AG09319 (cell line): Measurements from ENCODE around the gene ALDH2.
"Not testable (repeated sequence)": the region's sequence is repeated elsewhere in the genome, so short reads cannot be mapped to it uniquely, and the experiment has no call there.

Experiments
- DNase-seq: peaks from one replicate; pipeline ENCODE4 v3.0.0-alpha.2; 2010; ENCODE audit warnings: low read depth; ENCODE audit errors: extremely low read depth
- TF ChIP-seq, protein P1 (sequence below): IDR thresholded peaks from 2 replicates; pipeline ENCODE4 v1.5.1; 2011; ENCODE audit warnings: low read depth, mild to moderate bottlenecking, inconsistent platforms, low read length, moderate library complexity

The ALDH2 gene

DNA sequence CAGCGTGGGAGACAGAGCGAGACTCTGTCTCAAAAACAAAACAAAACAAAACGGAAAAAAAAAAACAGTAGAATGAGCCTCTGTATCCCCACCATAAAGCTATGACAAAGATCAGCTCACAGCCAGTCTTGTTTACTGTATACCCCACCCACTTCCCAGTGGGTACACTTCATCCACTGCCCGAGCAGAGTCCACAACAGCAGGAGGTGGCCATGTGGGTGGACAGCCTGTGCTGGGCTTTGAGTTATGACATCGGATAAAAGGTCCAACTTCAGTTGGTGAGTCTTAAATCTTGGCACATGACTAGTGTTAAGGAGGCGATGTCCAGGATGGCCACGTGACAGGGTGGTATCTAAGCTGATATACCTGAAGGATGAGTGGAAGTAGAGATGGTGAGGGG is 40.5 kb downstream of the ALDH2 start:
- no peak for DNase-seq
- TF ChIP-seq, protein P1, sequence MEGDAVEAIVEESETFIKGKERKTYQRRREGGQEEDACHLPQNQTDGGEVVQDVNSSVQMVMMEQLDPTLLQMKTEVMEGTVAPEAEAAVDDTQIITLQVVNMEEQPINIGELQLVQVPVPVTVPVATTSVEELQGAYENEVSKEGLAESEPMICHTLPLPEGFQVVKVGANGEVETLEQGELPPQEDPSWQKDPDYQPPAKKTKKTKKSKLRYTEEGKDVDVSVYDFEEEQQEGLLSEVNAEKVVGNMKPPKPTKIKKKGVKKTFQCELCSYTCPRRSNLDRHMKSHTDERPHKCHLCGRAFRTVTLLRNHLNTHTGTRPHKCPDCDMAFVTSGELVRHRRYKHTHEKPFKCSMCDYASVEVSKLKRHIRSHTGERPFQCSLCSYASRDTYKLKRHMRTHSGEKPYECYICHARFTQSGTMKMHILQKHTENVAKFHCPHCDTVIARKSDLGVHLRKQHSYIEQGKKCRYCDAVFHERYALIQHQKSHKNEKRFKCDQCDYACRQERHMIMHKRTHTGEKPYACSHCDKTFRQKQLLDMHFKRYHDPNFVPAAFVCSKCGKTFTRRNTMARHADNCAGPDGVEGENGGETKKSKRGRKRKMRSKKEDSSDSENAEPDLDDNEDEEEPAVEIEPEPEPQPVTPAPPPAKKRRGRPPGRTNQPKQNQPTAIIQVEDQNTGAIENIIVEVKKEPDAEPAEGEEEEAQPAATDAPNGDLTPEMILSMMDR, result no peak

DNA sequence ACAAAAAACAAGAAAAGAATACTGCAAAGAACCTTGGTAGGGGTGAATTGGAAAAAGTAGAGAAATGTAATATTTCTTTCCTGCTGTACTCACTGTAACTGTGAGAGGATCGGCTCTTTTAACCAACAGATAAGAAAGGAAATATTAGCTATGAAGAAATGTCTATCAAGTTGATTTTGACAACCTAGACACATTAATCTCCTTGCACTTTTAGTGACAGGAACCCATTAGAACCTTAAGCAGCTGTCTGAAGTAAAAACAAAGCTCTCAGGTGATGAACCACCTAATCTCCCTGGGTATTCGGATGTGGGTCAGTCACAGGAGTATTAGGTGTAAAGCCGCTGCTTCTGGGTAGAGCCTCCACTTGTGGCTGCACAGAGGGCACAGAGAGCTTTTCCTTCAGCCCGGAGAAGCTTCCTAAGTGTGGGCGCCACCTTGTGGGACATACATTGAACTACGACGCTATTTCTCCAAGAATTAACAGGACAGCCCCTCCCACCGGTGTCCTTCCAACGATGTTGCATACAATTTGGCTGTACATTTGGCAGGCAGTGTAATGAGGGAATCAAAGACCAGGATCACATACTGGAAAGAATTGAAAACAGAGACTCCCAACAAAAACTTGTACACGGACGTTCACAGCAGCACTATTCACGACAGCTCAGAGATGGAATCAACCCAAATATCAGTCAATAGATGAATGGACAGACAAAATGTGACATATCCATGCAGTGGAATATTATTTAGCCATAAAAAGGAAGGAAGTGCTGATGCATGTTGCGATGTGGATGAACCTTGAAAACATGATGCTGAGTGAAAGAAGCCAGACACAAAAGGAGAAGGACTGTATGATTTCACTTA is 46.4 kb downstream of the ALDH2 start:
- peak; percentile 66 for DNase-seq
- TF ChIP-seq, protein P1, result peak; percentile 82

DNA sequence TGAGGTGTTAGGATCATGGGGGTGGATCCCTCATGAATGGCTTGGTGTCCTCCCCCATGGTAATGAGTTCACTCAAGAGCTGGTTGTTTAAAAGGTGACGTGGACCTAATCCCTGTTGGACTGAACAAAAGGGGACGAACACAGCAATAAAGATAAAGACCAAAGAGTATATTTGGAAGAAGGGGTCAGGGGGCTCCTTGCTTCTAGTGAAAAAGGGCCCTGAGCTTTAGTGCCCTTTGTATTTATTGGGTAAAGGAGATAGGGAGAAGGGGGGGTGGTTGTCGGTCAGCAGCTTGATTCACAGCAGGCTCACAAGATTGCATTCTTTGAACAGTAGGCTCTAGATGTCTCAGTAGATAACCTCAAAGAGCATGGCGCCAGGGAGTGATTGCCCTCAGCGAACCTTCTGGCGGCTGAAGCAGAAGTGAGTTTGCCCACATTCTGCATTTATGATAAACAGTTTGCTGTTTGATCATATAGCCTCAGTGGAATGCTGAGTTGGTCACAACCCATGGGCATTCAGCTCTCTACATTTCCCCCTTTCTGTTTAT is 49.4 kb downstream of the ALDH2 start:
- TF ChIP-seq, protein P1, result no peak
- no peak for DNase-seq

DNA sequence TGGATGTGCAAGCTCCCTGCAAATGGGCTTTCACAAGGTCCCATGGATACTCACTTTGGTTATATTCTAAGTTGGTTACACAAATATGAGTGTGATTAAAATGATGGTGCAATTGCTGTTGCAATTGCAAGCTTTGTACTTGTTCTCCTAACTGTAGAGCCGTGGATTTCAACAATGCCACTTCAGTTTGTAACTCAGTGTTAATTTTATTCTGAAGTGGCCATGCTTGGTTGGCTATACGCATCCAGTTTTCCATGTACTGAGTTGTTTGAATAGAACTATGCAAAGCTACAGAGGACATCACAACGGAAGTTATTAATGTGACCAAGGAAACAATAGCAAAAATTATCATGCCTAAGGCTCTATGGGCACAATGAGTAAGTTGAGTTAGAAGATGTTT is 50.2 kb downstream of the ALDH2 start:
- not testable (repeated sequence) for DNase-seq

DNA sequence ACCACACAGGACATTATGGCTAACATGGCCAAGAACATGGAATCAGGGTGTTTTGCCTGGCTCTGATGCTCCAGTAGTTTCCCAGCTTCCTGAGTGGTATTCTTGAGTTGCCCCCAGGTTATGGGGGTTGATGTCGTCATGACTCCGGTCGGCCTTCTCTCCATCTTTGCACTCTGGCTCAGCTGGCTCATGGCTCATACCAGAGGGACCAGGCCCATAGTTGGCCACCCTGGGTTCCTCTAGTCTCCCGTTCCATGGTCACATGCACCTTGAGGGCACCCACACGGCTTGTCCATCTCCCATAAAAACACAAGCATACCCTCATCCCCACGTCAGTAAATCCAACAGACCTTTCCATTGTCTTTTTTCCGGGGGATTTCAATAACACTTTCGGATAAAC is 51.6 kb downstream of the ALDH2 start:
- DNase-seq, result no peak
- TF ChIP-seq, protein P1, result no peak

DNA sequence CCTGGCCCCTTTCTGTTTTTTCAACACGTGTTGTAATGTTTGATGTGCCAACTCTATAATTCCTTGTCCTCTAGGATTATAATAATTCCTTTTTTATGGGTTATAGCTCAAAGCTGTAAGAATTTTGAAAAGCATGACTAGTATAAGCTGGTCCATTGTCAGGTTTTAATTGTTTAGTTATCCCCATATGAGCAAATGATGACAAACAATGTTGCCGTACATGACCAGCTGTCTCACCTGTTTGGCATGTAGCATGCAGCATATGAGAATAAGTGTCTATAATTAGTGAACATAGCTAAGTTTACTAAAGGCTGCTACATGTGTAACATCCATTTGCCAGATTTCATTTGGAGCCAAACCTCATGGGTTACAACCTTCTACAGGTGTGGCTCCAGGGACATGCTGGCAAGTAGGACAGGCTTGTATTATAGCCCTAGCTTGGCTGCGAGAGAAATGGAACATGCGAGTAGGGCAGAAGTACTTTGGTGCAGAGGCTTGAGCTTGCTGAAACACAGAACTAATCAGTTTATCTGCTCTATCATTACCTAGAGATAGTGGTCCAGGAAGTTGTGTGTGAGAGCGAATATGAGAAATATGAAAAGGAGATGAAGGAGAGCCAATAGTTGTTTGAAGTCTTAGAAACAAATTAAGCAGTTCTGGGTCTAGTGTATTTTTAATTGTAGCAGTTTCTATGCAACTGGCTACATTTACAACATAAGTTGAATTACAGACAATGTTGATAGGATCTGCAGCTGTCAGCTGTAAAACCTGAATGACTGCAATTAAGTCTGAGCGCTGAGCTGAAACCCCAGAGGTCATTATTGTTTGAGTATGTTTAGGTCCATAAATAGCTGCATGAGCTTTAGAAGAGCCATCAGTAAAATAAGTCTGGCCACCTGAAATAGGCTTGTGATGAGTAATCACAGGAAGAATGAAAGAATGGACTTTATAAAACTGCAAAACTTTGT is 52.7 kb downstream of the ALDH2 start:
- TF ChIP-seq, protein P1, result no peak
- no peak for DNase-seq

DNA sequence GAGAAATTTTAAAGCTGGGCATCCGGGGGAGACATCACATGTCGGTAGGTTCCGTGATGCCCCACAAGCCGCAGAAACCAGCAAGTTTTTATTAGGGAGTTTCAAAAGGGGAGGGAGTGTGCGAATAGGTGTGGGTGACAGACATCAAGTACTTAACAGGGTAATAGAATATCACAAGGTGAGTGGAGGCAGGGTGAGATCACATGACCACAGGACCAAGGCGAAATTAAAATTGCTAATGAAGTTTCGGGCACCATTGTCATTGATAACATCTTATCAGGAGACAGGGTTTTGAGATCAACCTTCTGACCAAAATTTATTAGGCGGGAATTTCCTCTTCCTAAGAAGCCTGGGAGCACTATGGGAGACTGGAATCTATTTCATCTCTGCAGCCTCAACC is 54.1 kb downstream of the ALDH2 start:
- not testable (repeated sequence) for DNase-seq

DNA sequence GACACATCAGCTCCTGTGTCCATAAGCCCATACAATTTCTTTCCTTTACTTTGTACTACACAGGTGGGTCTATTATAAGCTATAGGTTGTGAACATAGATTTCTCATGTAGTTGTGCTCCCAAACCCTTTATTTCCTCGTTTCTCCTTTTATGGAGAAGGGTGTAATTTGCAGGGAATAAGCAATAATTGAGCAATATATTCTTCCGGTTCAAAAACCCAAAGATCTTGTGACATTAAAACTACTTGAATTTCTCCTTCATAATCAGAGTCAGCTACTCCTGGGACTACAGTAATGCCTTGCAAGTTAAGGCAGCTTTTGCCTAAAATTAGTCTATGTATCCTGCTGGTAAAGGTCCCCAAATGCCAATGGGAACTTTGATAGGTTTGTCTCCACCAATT is 56.2 kb downstream of the ALDH2 start:
- no peak for DNase-seq
- TF ChIP-seq, protein P1, result no peak
